ENCODE data around the gene GK.
"Not testable (repeated sequence)": the region's sequence is repeated elsewhere in the genome, so short reads cannot be mapped to it uniquely, and the experiment has no call there.

GK gene

DNA sequence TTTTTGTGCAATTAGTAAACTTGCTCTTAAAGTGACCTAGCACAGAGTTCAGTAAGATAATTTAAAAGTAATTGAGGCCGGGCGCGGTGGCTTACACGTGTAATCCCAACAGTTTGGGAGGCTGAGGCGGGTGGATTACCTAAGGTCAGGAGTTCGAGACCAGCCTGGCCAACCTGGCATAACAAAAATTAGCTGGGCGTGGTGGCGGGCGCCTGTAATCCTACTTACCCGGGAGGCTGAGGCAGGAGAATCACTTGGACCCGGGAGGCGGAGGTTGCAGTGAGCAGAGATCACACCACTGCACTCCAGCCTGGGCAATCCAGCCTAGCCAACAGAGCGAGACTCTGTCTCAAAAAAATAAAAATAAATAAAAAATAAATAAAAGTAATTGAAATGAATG is 1.2 kb downstream of the GK start:
- DNase-seq (ENCODE audit: low spot score), result not testable (repeated sequence)

- DNase-seq (ENCODE audit: low spot score), result no peak
Measured at GRCh38 chrX:30654989-30655607, 1.9 kb downstream of the GK start.

- no peak for DNase-seq (ENCODE audit: low spot score)
Measured at GRCh38 chrX:30655991-30656390, 2.8 kb downstream of the GK start.

DNA sequence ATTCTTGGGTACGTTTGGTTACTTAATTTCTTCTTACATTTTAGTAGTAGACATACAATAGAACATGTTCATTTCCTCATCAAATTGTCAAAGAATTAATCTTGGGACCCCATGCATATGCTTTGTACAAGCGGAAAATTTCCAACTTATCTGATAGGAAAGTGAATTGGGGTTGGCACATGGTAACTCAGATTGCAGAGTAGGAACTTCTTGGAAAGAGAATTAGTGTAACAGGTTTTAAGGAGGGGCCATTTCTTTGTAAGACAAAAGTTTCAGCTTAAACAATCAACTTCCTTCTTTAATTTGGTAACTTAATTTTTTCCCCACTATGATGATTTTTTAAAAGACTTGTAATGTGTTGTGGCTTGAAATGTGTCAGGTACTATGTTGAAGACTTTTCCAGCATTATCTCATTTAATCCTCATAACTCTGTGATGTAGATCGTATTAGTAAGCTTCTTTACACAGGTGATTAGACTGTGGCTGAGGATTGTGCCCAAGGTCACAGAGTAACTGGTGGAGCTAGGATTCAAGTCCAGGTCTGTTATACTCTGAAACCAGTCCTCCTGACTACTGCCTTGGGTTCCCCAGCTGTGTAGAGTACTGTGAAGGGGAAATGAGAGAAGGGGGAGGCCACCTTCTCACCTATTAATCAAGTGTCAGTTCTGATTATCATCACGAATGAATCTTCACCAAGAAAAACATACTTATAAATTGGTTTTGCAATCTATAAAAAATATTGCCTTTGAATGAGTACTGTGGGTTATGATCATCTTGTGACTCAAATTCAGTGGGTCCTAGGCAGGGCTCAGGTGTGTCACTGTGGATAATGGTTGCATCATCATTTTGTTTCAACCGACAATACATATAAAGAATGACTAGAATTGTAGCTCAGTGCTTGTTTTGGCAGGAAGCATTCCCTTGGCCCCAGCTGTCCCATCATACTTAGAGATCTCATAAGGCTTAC is 4.3 kb downstream of the GK start:
- DNase-seq (ENCODE audit: low spot score), result no peak

- DNase-seq (ENCODE audit: low spot score), result peak; percentile 51
Measured at GRCh38 chrX:30659421-30659820, 6.2 kb downstream of the GK start.

GRCh38 chrX:30661228-30661627 is 8.0 kb downstream of the GK start:
- DNase-seq (ENCODE audit: low spot score), result no peak

DNA sequence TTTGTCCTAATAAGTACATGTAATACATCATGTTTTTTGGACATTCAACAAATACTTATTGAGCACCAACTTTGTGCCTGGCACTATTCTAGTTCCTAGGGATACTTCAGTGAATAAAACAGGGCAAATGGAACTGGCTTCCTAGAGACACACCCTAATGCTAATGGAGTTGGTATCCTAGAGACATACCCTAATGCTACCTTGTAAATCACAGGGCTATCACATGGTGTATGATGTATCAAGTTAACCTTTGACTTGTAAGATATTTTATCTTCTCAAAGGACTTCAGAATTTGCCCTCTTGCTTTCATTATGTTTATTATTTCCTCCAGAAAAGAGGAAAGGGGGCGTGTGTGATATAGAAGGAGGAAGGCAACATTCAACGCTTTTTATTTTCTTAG is 10.1 kb downstream of the GK start:
- DNase-seq (ENCODE audit: low spot score), result no peak

DNA sequence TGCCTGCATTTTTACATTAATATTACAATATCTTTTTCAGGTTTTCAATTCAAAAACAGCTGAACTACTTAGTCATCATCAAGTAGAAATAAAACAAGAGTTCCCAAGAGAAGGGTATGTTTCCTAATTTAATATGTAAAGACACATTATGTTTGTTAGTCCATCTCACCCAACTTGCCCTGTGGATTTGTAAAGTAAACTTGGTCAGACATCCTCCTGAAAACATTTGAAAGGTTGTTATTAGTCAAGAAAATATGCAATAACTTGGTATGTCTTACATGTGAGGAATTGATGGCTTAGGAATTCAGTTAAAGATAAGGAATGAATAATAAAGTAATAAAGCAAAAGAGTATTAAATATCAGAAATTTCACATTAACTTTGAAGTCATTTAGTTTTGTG is 12.2 kb downstream of the GK start:
- no peak for DNase-seq (ENCODE audit: low spot score)

GRCh38 chrX:30666094-30666493 is 12.9 kb downstream of the GK start:
- DNase-seq (ENCODE audit: low spot score), result no peak

DNA sequence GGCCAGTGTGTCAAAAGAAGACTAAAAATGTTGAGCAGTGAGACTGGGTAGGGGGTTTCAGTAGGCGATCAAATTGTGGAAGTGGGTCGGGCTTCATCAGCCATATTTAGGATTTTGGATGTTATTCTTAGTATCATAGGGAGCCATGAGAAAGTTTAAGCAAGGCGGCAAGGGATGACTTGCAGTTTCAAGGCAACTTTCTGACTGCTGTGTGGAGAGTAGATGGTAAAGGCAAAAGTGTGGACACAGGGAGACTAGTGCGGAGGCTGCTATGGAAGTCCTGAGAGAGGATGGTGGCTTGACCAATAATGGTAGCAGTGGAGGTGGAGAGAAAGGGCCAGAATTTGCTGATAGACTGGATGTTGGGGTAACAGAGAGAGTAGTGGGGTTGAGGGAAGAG is 15.4 kb downstream of the GK start:
- no peak for DNase-seq (ENCODE audit: low spot score)

GRCh38 chrX:30671189-30671588 is 18.0 kb downstream of the GK start:
- not testable (repeated sequence) for DNase-seq (ENCODE audit: low spot score)

GRCh38 chrX:30673127-30673796 is 20.0 kb downstream of the GK start:
- no peak for DNase-seq (ENCODE audit: low spot score)

DNA sequence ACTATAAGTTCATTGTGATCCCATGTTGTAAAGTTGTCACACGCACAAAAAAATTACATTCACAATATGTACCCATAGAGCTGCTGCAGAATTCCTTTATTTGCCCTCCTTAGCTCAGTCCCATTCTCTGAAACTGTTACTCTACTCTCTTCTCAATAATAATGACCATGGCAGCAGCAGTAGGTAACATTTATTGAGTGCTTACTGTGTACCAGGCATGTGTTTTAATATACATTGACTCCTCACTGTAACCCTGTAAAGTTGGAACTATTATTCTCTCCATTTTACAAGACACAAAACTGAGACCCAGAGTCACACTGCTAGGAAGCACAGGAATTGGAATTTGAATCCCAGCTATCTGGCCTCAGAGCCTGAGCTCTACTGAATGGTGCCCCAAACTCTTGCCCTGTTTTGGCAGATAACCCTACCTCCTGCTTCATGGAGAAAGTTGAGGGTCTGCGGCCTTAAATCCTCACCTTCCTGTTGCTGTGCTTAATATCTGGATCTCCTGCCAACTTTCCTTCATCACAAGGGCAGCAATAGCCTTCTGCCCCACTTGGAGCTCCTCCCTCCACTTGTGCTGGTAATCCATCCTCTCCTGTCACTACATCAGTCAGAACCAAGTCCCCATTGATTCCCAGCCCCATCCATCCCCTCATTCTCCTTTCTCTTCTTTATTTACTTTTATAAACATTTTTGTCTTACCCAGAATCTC is 20.8 kb downstream of the GK start:
- DNase-seq (ENCODE audit: low spot score), result no peak

- no peak for DNase-seq (ENCODE audit: low spot score)
Measured at GRCh38 chrX:30674799-30675198, 21.6 kb downstream of the GK start.

- no peak for DNase-seq (ENCODE audit: low spot score)
Measured at GRCh38 chrX:30679369-30679768, 26.1 kb downstream of the GK start.

DNA sequence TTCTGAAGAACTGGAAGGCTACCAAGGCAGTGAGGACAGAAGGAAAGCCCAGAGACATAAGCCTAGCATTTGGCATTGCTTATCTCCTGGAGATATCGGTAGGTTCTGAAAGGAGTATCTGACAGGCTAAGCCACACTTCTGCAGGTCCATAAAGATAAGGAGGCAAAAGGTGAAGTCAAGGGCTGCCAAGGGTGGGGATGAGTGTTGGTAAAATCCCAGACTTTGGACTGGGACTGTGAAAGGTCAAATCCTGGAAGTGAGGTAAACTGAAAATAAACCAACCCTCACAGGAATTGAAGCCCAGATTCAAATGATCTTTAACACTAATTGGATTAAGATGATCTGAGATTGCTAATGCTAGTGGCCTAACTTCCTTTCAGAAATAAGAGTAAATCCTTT is 27.4 kb downstream of the GK start:
- DNase-seq (ENCODE audit: low spot score), result no peak

DNA sequence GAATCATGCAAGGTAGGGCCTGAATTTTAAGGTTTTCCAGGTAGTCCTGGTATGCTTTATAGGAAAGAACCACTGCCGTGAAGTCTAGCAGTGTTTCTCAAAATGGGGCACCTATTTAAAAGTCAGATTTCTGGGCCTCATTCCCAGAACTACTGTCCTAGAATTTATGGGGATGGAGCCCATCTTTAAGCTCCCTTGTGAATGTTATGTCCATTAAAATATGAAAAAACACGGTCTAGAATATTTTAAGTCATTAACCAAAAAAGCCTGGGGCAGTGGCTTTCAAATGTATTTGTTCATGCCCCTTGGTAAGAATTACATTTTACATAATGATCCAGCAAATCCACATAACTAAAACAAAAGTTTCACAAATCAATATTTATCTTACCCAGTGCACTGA is 35.4 kb downstream of the GK start:
- no peak for DNase-seq (ENCODE audit: low spot score)

DNA sequence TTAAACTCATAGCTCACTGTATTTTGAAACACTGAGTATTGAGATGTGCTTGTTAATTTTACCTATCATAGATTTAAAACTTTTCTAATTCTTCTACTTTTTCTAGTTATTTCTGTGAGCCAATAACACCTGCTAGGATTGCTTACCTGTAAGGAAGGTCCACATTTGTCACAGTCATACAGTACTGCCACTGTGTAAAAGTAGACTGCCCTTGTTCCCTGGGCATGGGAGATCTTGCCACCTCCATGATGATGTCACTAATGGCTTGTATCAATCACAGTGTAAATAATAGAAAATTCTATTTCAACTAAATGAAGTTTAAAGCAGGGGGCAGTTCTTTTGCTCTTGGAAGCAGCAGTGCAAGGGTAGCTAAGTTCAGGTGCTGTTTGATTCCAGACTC is 35.9 kb downstream of the GK start:
- no peak for DNase-seq (ENCODE audit: low spot score)

- no peak for DNase-seq (ENCODE audit: low spot score)
Measured at GRCh38 chrX:30690330-30690729, 37.1 kb downstream of the GK start.

- no peak for DNase-seq (ENCODE audit: low spot score)
Measured at GRCh38 chrX:30693999-30694650, 40.9 kb downstream of the GK start.

GRCh38 chrX:30702736-30703135 is 49.5 kb downstream of the GK start:
- peak; percentile 64 for DNase-seq (ENCODE audit: low spot score)

All from AG20443 (cell line).